HepG2 (cell line): ENCODE results near the gene CLN6. TPM values are rescaled to one million over a fixed set of nuclear protein-coding genes. Genes with fewer than 3 reads are reported as not detected.

Experiments
- ARID5B ChIP-seq: IDR thresholded peaks from 2 replicates; pipeline ENCODE4 v1.4.0; 2020; ENCODE audit warnings: mild to moderate bottlenecking, missing genetic modification reagents
- ATAD3A ChIP-seq: sonication (generic); formaldehyde crosslinking; IDR thresholded peaks from 2 replicates; pipeline ENCODE4 v1.4.0; 2020; ENCODE audit warnings: missing genetic modification reagents
- CEBPB ChIP-seq: IDR thresholded peaks from 2 replicates; pipeline ENCODE4 v1.6.1; 2011; ENCODE audit warnings: low read depth, low read length, improper control_type of control experiment, borderline replicate concordance
- ELF3 ChIP-seq: IDR thresholded peaks from 2 replicates; pipeline ENCODE4 v1.6.1; 2016; ENCODE audit warnings: missing genetic modification reagents, missing compliant biosample characterization
- ISL2 ChIP-seq: sonication (generic); formaldehyde crosslinking; IDR thresholded peaks from 2 replicates; pipeline ENCODE4 v1.5.0; 2020; ENCODE audit warnings: missing genetic modification reagents
- JUNB ChIP-seq: sonication (generic); formaldehyde crosslinking; IDR thresholded peaks from 2 replicates; pipeline ENCODE4 v1.8.0; 2022; ENCODE audit warnings: missing genetic modification reagents, mild to moderate bottlenecking, borderline replicate concordance
- MIER2 ChIP-seq: IDR thresholded peaks from 2 replicates; pipeline ENCODE4 v1.6.1; 2016; ENCODE audit warnings: missing biosample characterization, missing genetic modification reagents
- MYNN ChIP-seq: sonication (generic); formaldehyde crosslinking; IDR thresholded peaks from 2 replicates; pipeline ENCODE4 v1.4.0; 2020; ENCODE audit warnings: mild to moderate bottlenecking, low read depth, missing genetic modification reagents
- NCOR1 ChIP-seq: fragments of 200-600 bp; sonication (generic); IDR thresholded peaks from 2 replicates; pipeline ENCODE4 v1.7.0; 2017; ENCODE audit warnings: antibody characterized with exemption, low read length, borderline replicate concordance
- POLR2AphosphoS2 ChIP-seq: IDR thresholded peaks from 2 replicates; pipeline ENCODE4 v1.6.1; 2011; ENCODE audit warnings: low read depth, low read length, improper control_type of control experiment
- RBM39 ChIP-seq: fragments of 200-400 bp; formaldehyde crosslinking; IDR thresholded peaks from one replicate; pipeline ENCODE4 v1.6.1; 2018; ENCODE audit warnings: antibody characterized with exemption, mild to moderate bottlenecking, low read depth, low read length; ENCODE audit not compliant: poor library complexity, severe bottlenecking
- RFX1 ChIP-seq: fragments of 450-650 bp; IDR thresholded peaks from 2 replicates; pipeline ENCODE4 v1.6.1; 2017
- RFX5 ChIP-seq: IDR thresholded peaks from 2 replicates; pipeline ENCODE4 v1.6.1; 2011; ENCODE audit warnings: low read depth, low read length, improper control_type of control experiment
- RNF219 ChIP-seq: sonication (generic); formaldehyde crosslinking; IDR thresholded peaks from 2 replicates; pipeline ENCODE4 v1.5.0; 2020; ENCODE audit warnings: mild to moderate bottlenecking, missing genetic modification reagents
- THAP11 ChIP-seq: IDR thresholded peaks from 2 replicates; pipeline ENCODE4 v1.6.1; 2016; ENCODE audit warnings: missing biosample characterization, missing genetic modification reagents
- ZC3H4 ChIP-seq: sonication (generic); formaldehyde crosslinking; IDR thresholded peaks from 2 replicates; pipeline ENCODE4 v1.4.0; 2020; ENCODE audit warnings: missing genetic modification reagents, borderline replicate concordance
- ZFP36L2 ChIP-seq: sonication (generic); formaldehyde crosslinking; IDR thresholded peaks from 2 replicates; pipeline ENCODE4 v1.4.0; 2020; ENCODE audit warnings: missing genetic modification reagents
- ZNF160 ChIP-seq: sonication (generic); formaldehyde crosslinking; IDR thresholded peaks from 2 replicates; pipeline ENCODE4 v1.8.0; 2022; ENCODE audit warnings: mild to moderate bottlenecking, inconsistent platforms, missing genetic modification reagents
- ZNF225 ChIP-seq: sonication (generic); formaldehyde crosslinking; IDR thresholded peaks from 2 replicates; pipeline ENCODE4 v1.4.0; 2020; ENCODE audit warnings: mild to moderate bottlenecking, missing genetic modification reagents
- ZNF503 ChIP-seq: sonication (generic); formaldehyde crosslinking; IDR thresholded peaks from 2 replicates; pipeline ENCODE4 v1.4.0; 2020; ENCODE audit warnings: missing genetic modification reagents
- ZNF550 ChIP-seq: sonication (generic); formaldehyde crosslinking; IDR thresholded peaks from 2 replicates; pipeline ENCODE4 v1.4.0; 2020; ENCODE audit warnings: mild to moderate bottlenecking, missing genetic modification reagents, borderline replicate concordance
- ZNF644 ChIP-seq: IDR thresholded peaks from 2 replicates; pipeline ENCODE4 v1.6.1; 2016; ENCODE audit warnings: low read depth
- ZNF672 ChIP-seq: sonication (generic); formaldehyde crosslinking; IDR thresholded peaks from 2 replicates; pipeline ENCODE4 v1.8.1; 2022; ENCODE audit warnings: missing genetic modification reagents
- ZNF75D ChIP-seq: sonication (generic); formaldehyde crosslinking; IDR thresholded peaks from 2 replicates; pipeline ENCODE4 v1.8.1; 2023; ENCODE audit warnings: missing genetic modification reagents, mild to moderate bottlenecking, borderline replicate concordance
- ZNF781 ChIP-seq: sonication (generic); formaldehyde crosslinking; IDR thresholded peaks from 2 replicates; pipeline ENCODE4 v1.5.1; 2020; ENCODE audit warnings: borderline replicate concordance, mild to moderate bottlenecking, missing genetic modification reagents; ENCODE audit errors: not compliant biosample characterization
- polyA plus RNA-seq, 8 experiments: library from polyadenylated mRNA; depleted of rRNA in 3 of 8; stranded (reverse) in 7 of 8; unstranded in 1 of 8; fragments of >200 nt; fragmentation: Illumina TruSeq in 4 of 8; extraction: Trizol in 4 of 8; gene quantifications; 2 replicates each; pipeline versions ENCODE4 v1.2.1 to v1.2.3, GENCODE V29; 2011 to 2016; ENCODE audit warnings: low read depth in 4 of 8, missing spikeins in 1 of 8, mixed read lengths in 1 of 8; ENCODE audit not compliant: insufficient read depth in 1 of 8
- total RNA-seq, 5 experiments: library from RNA; depleted of rRNA; stranded (reverse); fragments of >200 nt; fragmentation: Illumina TruSeq; extraction: Trizol; gene quantifications; 2 replicates each; pipeline ENCODE4 v1.2.3, GENCODE V29; 2016; ENCODE audit warnings: low read depth in 1 of 5

CLN6 gene
- total and polyA plus RNA-seq, 2 of the 13 experiments (the other 11 are each of a cell fraction or from before 2014, with no cell fraction given): 24.9 to 27.1 TPM

GRCh38 chr15:68232449-68232848, 2.9 kb upstream of the CLN6 start (continued):
- TF ChIP-seq ARID5B (peak; percentile 39; the same call in 1 of the 2 replicates), ZNF672 (CRISPR knock-in tag) (no peak), RBM39 (no peak), ZNF644 (CRISPR knock-in tag) (peak; percentile 75; the same call in 1 of the 2 replicates), ZNF781 (CRISPR knock-in tag) (no peak), RFX5 (no peak), ZNF550 (CRISPR knock-in tag) (no peak), ZNF503 (CRISPR knock-in tag) (no peak), ZC3H4 (CRISPR knock-in tag) (no peak), RNF219 (CRISPR knock-in tag) (no peak), ZNF160 (CRISPR knock-in tag) (no peak), MYNN (CRISPR knock-in tag) (no peak), JUNB (CRISPR knock-in tag) (no peak), ATAD3A (CRISPR knock-in tag) (no peak), ZNF75D (CRISPR knock-in tag) (no peak), ISL2 (CRISPR knock-in tag) (no peak), ZNF225 (CRISPR knock-in tag) (no peak), NCOR1 (0 out of 2 replicates have a peak, but pooled peaks have one; percentile 32), CEBPB (no peak), ZFP36L2 (no peak), POLR2AphosphoS2 (no peak), THAP11 (peak; percentile 11; the same call in 1 of the 2 replicates), RFX1 (no peak), MIER2 (CRISPR knock-in tag) (no peak), ELF3 (CRISPR knock-in tag) (peak; percentile 57; the same call in 1 of the 2 replicates)
